ENCODE measurements around the gene LSR.

The LSR gene, protein sequence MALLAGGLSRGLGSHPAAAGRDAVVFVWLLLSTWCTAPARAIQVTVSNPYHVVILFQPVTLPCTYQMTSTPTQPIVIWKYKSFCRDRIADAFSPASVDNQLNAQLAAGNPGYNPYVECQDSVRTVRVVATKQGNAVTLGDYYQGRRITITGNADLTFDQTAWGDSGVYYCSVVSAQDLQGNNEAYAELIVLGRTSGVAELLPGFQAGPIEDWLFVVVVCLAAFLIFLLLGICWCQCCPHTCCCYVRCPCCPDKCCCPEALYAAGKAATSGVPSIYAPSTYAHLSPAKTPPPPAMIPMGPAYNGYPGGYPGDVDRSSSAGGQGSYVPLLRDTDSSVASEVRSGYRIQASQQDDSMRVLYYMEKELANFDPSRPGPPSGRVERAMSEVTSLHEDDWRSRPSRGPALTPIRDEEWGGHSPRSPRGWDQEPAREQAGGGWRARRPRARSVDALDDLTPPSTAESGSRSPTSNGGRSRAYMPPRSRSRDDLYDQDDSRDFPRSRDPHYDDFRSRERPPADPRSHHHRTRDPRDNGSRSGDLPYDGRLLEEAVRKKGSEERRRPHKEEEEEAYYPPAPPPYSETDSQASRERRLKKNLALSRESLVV

DNA sequence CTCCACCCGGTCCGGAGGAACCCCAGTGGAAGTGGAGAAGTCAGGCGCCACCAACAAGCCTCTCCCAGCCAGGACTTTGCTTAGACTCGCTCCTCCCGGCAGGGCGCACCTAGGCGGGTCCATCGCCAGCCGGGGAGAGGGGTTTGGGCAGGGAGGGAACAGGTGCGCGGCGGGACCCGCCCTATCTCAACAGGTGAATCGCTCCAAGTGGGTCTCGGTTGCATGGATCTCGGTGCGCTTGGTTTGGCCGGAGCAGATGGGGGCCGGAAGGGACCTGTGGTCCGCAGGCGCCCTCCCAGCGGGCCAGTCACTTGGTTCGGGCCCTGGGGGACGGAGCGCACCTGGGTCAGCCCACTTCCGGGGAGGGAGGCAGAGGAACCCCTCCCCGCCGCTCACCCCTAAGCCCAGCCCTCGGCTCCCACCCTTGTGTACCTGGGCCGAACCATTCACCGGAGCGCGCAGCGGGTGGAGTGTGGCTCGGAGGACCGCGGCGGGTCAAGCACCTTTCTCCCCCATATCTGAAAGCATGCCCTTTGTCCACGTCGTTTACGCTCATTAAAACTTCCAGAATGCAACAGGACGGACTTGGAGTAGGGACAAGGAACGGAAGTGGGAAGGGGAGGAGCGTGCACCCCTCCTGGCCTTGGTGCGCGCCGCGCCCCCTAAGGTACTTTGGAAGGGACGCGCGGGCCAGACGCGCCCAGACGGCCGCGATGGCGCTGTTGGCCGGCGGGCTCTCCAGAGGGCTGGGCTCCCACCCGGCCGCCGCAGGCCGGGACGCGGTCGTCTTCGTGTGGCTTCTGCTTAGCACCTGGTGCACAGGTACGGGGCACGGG lies at the start of gene LSR:
Gene LSR (plus strand): TSS at position 693 of the 836 bp plus-strand sequence. CDS start 21 bp downstream, at position 714.
- DNase-seq (ENCODE audit: low spot score): no peak

DNA sequence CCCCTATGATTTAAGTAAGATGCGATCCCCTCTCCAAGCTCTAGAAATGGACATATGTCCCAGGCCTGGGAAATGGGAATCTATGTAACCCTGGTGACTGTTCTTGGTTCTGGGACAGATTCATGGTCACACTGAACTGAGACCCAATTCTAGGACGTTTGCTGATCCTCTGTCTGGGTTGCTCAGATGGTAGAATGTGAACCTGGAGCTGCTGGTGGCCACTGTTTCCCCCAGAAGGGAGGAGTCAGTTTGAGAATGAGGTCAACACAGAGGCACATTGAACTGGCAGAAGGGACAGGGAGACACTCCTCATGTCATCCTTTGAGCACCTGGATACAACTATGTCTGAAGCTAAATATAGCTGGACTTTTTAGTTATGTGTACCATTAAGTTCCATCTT lies 49.3 kb upstream of the LSR start:
- DNase-seq (ENCODE audit: low spot score): no peak

DNA sequence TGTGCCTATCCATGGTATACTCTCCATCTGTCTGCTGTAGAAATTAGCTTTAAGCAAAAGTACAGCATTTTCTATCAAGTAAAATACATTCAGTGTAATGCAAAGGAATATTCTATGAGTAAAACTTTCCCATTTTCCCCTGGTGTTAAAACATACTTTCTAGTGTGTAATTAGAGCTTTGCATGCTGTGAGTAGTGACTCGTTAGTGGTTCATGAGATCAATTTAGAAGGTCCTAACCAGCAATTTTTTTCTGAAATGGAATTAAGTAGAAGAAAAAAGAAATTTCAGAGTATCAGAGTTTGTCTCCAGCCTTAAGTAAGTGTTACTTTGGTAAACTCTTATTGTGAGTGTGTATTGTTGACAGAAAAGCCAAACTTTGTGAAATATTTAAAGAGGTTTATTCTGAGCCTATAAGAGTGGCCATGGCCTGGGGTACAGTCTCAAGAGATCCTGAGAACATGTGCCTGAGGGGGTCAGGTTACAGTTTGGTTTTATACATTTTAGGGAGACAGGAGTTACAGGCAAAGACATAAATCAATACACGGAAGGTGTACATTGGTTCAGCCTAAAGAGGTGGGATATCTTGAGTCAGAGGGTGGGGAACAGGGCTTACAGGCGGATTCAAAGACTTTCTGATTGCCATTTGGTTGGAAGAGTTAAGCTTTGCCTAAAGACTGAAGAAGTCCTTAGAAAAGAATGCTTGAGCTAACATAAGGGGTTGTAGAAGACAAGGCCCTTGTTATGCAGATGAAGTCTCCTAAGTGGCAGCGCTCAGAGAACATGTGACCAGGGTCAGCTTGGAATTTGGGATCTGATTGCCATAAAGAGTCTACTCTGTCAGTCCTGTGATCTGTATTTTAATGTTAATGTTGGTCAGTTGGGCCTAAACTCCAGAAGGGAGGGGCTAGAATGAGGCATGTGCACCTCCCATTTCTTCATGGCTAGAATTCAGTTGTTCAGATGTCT lies 45.8 kb upstream of the LSR start:
- no peak for DNase-seq (ENCODE audit: low spot score)

DNA sequence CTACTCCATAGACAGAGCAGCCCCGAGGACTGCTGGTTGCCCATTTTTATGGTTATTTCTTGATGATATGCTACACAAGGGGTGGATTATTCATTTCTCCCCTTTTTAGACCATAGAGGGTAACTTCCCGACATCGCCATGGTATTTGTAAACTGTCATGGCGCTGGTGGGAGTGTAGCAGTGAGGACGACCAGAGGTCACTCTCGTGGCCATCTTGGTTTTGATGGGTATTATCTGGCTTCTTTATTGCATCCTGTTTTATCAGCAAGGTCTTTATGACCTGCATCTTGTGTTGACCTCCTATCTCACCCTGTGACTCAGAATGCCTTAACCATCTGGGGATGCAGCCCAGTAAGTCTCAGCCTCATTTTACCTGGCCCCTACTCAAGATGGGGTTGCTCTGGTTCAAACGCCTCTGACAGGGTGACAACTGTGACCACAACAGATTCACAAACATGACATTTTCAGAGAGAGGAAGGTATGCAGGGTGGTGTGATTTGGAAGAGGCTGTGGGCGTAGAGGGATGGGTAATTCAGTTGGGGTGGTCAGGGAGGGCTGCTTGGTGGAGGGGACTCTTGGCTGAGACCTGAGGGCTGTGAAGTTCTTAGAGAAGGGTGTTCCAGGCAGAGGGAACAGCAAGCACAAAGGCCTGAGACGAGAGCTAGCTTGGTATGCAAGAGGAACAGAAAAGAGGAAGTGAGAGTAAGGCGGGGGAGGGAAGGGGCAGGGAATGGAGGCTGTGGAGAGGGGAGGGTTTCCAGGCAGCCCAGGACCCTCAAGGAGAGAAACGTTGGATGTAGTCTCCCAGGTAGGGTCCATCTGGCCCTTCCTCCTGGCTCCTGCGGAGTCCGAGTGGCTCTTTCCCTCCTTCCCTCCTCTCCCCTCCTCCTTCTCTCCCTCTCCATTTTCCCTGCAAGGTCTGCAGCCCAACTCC lies 43.7 kb upstream of the LSR start:
- DNase-seq (ENCODE audit: low spot score): no peak

DNA sequence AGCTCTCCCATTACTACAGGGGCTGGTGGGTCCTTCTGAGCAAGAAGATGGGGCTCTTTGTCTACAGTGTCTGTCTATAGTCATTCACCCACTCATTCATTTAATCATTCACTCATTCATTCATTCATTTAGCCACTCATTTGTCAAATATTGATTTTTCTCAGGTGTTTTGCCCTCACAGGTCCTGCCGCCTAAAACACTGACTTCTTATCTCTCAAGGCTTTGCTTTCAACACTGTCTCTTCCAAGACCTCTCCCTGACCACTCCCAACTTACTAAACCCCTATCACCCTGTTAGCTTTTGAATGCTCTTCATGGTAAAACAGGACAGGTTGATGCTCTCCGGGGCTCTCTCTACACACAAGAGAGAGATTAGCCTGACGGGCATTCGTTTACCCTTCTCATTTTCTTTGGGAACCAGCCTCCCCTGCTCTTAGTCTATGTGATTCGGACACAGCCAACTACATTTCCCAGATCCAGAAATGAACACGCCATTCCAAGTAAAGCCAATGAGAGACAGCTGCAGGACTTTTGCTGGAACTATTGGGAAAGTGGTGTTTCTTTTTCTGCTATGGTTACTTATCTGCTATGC lies 43.0 kb upstream of the LSR start:
- DNase-seq (ENCODE audit: low spot score): no peak

DNA sequence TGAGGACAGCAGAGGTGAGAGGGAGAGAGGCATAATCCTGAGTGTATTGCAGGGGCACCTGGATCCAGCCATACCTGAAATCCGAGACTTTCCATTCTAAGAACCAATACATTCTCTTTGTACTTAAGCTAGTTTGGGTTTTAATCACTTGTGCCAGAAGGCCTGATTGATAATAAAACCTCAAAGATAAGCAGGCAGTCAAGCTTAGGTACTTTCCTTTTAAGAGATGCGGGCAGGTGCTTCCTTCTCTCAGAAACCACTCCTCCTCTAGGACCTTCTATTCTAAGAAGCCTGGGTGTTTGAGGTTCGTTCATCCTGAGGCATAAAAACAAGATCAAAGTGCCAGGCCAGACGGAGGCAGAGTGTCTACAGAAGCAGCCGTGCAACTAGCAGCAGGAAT lies 42.4 kb upstream of the LSR start:
- no peak for DNase-seq (ENCODE audit: low spot score)

DNA sequence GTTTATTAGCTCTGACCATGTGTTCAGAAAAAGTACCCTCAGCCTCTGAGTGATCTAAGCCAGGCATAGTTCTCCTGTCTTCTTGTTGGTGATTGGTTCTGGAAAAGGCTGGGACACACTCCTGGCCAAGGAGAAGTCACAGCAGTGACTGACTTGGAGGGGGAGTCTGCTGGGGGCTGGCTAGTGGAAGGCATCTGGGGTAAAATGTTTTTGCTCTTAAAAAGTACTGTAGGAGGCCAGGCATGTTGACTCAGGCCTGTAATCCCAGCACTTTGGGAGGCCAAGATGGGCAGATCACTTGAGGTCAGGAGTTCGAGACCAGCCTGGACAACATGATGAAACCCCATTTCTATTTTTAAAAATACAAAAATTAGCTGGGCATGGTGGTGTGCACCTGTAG lies 41.9 kb upstream of the LSR start:
- DNase-seq (ENCODE audit: low spot score): no peak

DNA sequence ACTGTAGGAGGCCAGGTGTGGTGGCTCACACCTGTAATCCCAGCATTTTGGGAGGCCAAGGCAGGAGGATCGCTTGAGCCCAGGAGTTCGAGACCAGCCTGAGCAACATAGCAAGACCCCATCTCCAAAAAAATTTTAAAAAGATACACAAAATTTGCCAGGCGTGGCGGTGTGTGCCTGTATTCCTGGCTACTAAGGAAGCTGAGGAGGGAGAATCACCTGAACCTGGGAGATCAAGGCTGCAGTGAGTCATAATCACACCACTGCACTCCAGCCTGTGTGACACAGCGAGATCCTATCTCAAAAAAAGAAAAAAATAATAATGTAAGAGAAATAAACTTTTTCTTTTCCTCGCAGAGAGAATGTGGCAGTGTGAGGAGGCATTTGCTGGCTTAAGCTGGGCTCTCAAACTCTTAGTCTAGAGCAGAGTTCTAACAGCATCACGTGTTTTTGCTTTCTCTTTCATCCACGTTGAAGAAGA lies 41.4 kb upstream of the LSR start:
- no peak for DNase-seq (ENCODE audit: low spot score)

DNA sequence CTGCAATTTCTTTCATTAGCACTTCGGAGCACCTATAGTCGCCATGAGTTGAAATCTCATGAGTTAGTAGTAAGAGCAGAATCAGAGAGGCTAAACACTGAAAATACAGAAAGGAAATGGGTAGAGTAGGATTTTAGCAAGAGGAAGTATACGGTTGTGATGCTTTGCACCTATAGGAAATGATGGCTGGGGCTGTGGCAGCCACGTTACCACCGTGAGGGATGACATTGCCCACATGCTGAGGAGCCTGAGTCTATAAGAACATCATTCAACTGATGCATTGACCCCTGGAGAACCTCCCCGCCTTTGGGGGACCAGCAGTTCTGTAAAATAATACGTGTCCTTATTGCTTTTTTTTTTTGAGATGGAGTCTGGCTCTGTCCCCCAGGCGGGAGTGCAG lies 40.7 kb upstream of the LSR start:
- no peak for DNase-seq (ENCODE audit: low spot score)

DNA sequence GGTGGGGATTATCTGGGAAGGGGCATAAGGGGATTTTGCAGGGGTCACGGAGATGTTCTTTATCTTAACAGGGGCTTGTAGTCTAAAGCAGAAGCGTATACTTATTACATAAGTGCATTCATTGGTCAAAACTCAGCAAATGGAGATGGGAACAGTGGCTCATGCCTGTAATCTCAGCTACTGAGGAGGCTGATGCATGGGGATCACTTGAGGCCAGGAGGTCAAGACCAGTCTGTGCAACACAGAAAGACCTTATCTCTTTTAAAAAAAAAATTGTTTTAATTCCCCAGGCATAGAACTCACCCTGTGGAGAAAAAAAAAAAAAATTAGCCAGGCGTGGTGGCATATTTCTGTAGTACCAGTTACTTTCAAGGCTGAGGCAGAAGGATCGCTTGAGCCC lies 39.2 kb upstream of the LSR start:
- no peak for DNase-seq (ENCODE audit: low spot score)

DNA sequence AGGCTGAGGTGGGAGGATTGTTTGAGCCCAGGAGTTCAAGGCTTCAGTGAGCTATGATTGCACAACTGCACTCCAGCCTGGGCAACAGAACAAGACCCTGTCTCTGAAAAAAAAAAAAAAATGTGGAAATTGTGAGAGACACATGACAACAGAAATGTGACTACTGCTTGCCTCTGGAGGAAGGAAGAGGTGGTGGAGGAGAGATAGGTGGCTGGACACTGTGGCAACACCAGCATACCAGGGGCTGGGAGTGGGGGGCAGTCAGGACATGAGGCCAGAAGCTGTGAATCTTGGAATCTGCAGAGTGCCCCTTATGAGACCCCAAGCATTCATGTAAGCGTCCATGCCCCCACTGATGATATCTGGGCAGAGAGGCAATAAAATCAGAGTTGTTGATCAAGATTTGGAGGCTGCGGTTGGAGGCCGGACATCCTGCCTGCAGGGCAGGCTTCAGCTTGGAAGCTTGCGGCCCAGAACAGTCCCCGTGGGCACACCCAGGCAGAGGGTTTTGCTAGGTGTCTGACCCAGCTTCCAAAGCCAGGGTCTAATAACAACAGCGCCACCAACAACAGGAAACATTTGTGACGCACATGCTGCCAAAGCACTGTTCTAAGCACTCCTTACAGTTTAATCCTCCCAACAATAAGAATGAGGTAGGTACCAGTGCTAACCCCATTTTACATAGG lies 37.1 kb upstream of the LSR start:
- DNase-seq (ENCODE audit: low spot score): no peak

DNA sequence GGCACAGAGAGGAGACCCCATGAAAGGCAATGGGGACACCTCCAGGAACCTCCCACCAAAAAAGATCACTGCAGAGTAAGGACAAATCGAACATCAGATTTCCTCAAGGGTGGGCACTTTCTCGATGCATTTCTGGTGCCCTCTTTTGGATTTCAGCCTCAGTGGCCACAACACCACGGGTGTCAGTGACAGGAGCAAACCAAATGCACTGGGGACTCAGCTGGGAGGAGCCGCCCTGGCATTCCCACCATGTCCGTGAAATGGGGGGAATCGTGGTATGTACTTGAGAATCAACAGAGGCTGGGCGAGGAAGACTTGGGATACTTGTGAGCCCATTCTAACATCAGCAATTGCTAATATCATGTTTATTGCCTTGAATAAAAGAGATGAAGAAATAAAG lies 36.6 kb upstream of the LSR start:
- no peak for DNase-seq (ENCODE audit: low spot score)

DNA sequence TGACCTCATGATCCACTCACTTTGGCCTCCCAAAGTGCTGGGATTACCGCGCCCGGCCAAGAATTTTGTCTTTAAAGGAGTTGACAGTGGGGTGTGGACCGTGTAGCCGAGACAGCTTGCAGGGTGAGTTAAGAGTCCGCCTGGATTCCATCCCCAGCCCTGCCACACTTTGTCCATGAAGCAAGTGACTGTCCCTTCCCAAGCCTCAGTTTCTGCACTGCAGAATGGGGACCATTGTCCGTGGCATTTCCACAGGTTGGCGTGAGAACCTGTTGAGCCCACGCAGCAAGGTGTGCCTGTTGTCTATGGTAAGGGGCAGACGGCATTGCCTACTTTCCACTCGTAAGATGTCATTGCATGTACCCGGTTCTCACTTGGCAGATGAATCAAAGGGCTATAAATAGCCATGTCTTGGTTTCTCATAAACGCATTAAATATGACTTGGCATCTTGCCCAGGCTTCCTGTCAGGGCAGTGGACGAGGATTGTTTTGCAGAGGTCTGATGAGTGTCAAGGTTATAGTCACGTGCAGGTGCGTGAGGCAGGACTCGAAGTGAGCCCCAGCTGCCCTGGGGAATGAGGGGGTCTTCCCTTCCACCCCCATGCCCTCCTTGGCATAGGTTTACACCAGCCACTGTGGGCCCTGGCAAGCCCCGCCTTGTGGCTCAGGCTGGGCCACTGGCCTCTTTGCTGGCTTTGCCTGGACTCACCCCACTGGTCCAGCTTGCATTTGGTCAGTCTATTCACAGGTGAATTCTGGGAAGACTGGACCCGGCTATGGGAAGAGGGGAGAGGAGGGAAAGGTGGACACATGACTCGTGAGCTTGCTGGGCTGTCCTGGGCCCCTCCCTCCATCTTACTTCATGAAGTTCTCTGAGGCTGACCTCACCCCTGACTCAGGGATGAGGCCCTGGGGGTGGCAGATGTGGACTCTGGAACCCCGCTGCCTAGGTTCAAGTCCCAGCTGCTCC lies 34.9 kb upstream of the LSR start:
- peak; percentile 25 for DNase-seq (ENCODE audit: low spot score)

DNA sequence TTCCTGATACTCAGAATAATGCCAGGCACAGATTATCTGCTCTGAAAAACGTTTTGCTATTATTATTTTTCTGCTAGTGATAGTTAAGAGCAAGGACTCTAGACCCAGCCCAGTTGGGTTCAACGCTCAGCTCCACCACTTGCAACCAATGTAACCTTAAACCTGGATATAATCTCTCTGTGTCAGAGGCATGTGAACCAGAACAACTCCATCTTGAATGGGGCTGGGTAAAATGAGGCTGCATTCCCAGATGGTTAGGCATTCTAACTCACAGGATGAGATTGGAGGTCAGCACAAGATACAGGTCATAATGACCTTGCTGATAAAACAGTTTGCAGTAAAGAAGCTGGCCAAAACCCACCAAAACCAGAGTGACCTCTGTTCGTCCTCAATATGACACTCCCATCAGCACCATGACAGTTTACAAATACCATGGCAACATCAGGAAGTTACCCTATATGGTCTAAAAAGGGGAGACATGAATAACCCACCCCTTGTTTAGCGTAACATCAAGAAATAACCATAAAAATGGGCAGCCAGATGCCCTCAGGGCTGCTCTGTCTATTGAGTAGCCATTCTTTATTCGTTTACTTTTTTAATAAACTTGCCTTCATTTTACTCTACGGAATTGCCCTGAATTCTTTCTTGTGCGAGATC lies 33.9 kb upstream of the LSR start:
- DNase-seq (ENCODE audit: low spot score): no peak

DNA sequence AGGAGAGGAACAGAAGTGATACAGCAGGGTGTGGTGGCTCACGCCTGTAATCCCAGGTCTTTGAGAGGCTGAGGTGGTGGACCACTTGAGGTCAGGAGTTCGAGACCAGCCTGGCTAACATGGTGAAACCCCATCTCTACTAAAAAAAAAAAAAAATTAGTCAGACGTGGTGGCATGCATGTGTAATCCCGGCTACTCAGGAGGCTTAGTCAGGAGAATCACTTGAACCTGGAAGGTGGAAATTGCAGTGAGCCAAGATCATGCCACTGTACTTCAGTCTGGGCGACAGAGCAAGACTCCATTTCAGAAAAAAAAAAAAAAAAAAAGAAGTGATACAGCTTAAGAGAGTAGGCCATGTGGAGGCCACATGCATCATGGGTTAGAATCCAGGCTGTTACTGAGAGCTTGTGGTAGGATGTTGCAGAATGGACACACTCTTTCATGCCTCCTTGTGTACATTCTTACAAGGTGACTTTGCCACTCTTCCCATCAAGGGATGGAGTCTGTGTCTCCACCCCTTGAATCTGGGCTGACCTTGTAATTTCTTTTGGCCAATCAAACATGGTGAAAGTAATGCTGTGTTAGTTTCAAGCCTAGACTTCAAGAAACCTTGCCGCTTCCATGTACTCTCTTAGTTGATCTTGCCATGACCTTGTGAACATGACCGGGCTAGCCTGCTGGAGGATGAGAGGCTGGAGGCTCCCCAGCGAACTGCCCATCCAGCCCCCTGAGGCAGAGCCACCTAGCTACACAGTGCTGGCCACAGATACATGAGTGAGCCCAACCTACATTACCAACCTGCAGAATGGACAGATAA lies 32.6 kb upstream of the LSR start:
- no peak for DNase-seq (ENCODE audit: low spot score)

DNA sequence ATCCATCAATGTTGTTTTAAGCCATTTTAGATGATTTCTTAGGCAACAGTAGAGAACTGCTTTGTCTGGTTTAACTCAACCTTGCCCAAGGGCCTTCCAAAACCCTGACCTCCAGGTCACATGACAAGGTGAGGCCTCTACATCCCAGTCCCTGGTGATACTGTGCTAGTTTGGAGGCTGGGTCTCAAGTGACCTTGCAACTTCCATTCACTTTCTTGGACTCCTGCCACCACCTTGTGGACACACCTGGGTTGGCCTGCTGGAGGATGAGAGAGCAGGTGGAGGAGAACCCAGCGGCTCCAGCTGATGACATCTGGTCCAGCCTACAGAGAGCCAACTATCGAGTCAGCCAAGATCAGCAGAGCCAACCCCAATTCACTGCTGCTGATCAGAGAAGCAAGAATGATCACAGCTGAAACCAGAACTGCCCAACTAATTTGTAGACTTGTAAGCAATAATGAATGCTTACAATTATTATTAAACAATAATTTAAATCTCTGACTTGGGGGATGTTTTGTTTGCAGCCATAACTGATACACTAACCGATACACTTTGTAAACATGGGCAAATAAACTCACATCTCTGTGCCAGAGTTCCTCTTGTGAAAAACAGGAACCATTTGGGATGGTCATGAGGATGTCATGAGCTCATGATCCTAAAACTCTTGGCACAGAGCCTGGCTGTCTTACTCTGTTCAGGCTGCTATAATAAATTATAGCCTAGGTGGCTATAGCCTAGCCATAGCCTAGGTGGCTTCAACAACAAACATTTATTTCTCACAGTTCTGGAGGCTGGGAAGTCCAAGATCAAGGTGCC lies 31.8 kb upstream of the LSR start:
- peak; percentile 34 for DNase-seq (ENCODE audit: low spot score)
